ENCODE measurements around the gene PROSER1.
"Not testable (repeated sequence)": the region's sequence is repeated elsewhere in the genome, so short reads cannot be mapped to it uniquely, and the experiment has no call there.

The PROSER1 gene

DNA sequence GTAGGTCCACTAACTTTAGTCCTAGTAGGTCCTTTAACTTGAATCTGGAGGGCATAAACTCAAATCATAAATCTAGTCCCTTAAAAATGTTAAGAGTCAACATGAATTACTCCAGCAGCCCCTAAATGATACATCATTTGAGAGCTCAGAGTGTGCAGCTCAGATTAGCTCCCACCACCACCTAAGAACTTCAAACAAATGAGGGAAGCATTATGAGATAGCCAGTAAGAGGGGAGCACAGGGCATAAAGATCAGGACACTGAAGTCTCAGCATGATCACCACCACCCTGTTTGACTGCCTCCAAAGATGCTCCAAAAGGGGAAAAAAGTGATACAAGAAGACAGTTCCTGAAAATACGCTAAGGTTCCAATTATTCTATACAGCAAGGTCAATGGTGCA is 5.7 kb downstream of the PROSER1 start:
- Histone ChIP-seq H3K4me3 (ENCODE audit: low read depth, low read length) (no peak overlapping the region), H3K4me1 (ENCODE audit: control insufficient read depth, insufficient read depth, low read length) (peaks cover 26% of the 10 kb centered on the region), H3K36me3 (ENCODE audit: control insufficient read depth, insufficient read depth, low read length) (peaks cover 66% of the 10 kb centered on the region)

DNA sequence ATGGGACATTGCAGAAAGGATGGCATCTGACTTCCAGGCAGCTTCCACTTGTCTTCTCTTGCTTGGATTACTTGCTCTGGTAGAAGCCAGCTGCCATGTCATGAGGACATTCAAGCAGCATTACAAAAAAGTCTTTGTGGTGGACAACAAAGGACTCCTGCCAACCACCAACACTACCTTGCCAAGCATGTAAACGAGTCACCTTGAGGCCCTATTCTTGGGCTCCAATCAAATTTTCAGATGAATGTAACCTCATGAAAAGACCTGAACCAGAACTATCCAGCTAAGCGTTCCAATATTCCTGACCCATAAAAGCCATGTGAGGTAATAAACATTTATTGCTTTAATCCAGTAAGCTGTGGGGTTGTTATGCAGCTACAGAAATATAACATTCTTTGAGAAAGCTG is 12.5 kb downstream of the PROSER1 start:
- Histone ChIP-seq H3K9me3 (ENCODE audit: control insufficient read depth, insufficient read depth, low read length) (no peaks in the 10 kb centered on the region), H3K36me3 (ENCODE audit: control insufficient read depth, insufficient read depth, low read length) (peaks cover 98% of the 10 kb centered on the region), H3K27ac (ENCODE audit: low read depth, low read length) (peak overlapping the region; percentile 52), H3K9ac (ENCODE audit: low read depth, low read length) (no peak overlapping the region), H3K27me3 (ENCODE audit: control insufficient read depth, insufficient read depth, low read length) (no peaks in the 10 kb centered on the region), H3K4me3 (ENCODE audit: low read depth, low read length) (0 out of 2 replicates have a peak overlapping the region, but pooled peaks have one; percentile 3), H3K4me1 (ENCODE audit: control insufficient read depth, insufficient read depth, low read length) (peaks cover 55% of the 10 kb centered on the region)

More for the DNA sequence above, 5.7 kb downstream of the PROSER1 start:
- no peak overlapping the region for H3K9ac ChIP-seq (ENCODE audit: low read depth, low read length)
- no peaks in the 10 kb centered on the region for H3K27me3 ChIP-seq (ENCODE audit: control insufficient read depth, insufficient read depth, low read length)
- no peaks in the 10 kb centered on the region for H3K9me3 ChIP-seq (ENCODE audit: control insufficient read depth, insufficient read depth, low read length)
- H3K27ac ChIP-seq (ENCODE audit: low read depth, low read length) = no peak overlapping the region

DNA sequence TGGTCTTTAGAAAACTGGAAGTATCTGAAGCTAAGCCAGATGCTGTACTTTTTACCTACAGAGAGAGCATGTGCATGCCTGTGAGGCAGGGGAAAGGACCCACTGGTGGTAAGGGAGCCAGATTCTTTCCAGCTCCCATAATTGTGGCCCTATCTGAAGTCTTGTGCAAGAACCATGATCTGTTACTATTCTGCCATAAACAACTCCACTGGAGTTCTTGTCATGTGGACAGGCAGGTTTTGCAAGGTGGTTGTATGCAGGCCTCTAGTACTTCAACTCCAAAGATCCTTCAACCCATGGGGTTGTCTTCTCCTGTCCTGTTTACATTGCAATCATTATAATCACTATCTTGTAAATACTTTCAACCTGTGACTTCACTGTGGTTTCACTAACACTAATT is 14.1 kb downstream of the PROSER1 start:
- no peak overlapping the region for H3K9ac ChIP-seq (ENCODE audit: low read depth, low read length)

DNA sequence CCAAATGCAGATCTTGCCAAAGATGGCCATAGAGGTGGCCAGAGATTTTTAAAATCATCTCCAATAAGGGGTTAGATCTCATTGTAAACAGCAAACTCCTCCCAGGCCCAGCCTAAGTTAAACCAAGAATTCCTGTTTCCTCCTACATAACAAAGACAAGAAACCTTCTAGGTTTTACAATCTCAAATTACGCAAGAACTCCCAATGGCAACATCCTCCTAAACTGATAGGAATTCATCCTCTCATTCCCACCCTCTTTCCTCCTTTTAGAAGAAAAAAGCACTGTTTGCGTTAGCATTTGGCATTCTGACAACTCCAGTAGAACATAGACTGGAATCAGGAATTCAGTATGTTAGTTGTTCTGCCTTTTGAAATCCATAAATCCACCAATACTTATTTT is 14.6 kb downstream of the PROSER1 start:
- Histone ChIP-seq H3K27ac (ENCODE audit: low read depth, low read length) (peak overlapping the region; percentile 94), H3K9ac (ENCODE audit: low read depth, low read length) (0 out of 2 replicates have a peak overlapping the region, but pooled peaks have one; percentile 11), H3K27me3 (ENCODE audit: control insufficient read depth, insufficient read depth, low read length) (no peaks in the 10 kb centered on the region), H3K9me3 (ENCODE audit: control insufficient read depth, insufficient read depth, low read length) (no peaks in the 10 kb centered on the region), H3K36me3 (ENCODE audit: control insufficient read depth, insufficient read depth, low read length) (peaks cover 94% of the 10 kb centered on the region), H3K4me1 (ENCODE audit: control insufficient read depth, insufficient read depth, low read length) (peaks cover 47% of the 10 kb centered on the region), H3K4me3 (ENCODE audit: low read depth, low read length) (peak overlapping the region; percentile 28; the same call in 1 of the 2 replicates)

More for the DNA sequence above, 14.1 kb downstream of the PROSER1 start:
- Histone ChIP-seq H3K27ac (ENCODE audit: low read depth, low read length) (peak overlapping the region; percentile 94), H3K4me3 (ENCODE audit: low read depth, low read length) (peak overlapping the region; percentile 24; the same call in 1 of the 2 replicates), H3K4me1 (ENCODE audit: control insufficient read depth, insufficient read depth, low read length) (peaks cover 47% of the 10 kb centered on the region), H3K27me3 (ENCODE audit: control insufficient read depth, insufficient read depth, low read length) (no peaks in the 10 kb centered on the region), H3K36me3 (ENCODE audit: control insufficient read depth, insufficient read depth, low read length) (peaks cover 95% of the 10 kb centered on the region), H3K9me3 (ENCODE audit: control insufficient read depth, insufficient read depth, low read length) (no peaks in the 10 kb centered on the region)

DNA sequence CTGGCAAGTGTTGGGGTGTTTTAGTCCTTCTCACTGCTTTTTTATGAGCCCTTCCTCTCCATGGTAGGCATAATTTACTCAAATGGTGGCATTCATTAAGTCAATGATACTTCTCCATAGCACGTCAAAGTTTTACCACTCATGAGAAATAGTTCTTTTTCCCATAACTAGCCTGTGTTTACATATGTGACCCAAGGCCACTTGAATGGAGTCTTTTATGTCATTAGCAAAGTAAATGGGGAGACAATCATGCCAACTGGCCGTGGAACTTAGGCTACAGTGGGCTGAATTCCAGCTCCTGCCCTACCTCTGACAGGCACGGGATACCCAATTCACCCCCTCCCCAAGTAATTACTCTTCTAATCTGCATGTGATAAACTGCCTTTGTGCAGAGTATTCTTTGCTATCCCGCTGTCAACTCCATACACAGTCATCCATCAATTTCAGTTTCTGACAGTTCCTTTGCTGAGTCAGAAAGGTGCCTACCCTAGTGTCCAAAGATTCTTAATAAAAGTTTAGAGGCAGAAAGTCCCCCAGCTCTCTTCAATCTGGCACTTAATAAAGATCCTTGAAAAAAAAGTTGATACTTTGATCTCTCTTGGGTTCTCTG is 16.9 kb downstream of the PROSER1 start:
- Histone ChIP-seq H3K4me3 (ENCODE audit: low read depth, low read length) (no peak overlapping the region), H3K4me1 (ENCODE audit: control insufficient read depth, insufficient read depth, low read length) (peaks cover 37% of the 10 kb centered on the region), H3K9ac (ENCODE audit: low read depth, low read length) (no peak overlapping the region), H3K36me3 (ENCODE audit: control insufficient read depth, insufficient read depth, low read length) (peaks cover 94% of the 10 kb centered on the region), H3K9me3 (ENCODE audit: control insufficient read depth, insufficient read depth, low read length) (no peaks in the 10 kb centered on the region), H3K27me3 (ENCODE audit: control insufficient read depth, insufficient read depth, low read length) (no peaks in the 10 kb centered on the region), H3K27ac (ENCODE audit: low read depth, low read length) (no peak overlapping the region)

DNA sequence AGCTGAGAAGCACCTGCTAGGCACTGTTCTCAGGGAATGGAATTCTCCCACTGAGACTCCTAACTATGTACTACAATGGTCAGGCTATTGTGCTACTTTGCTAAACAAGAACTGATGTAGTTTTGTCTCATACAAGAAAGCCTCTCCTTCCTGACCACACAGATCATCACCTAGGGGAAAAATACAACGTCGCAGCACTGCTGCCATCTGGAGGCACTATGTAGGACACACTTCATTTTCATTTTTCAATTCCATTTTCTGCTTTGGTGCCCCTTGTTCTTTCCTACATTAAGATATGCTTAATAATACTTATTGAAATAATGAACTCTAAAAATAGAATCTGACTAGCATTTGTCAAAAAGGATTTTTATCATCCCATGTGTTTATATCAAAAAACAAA is 21.1 kb downstream of the PROSER1 start:
- Histone ChIP-seq H3K4me1 (ENCODE audit: control insufficient read depth, insufficient read depth, low read length) (no peaks in the 10 kb centered on the region), H3K9ac (ENCODE audit: low read depth, low read length) (no peak overlapping the region), H3K27ac (ENCODE audit: low read depth, low read length) (no peak overlapping the region), H3K27me3 (ENCODE audit: control insufficient read depth, insufficient read depth, low read length) (no peaks in the 10 kb centered on the region), H3K4me3 (ENCODE audit: low read depth, low read length) (no peak overlapping the region), H3K36me3 (ENCODE audit: control insufficient read depth, insufficient read depth, low read length) (peaks cover 93% of the 10 kb centered on the region), H3K9me3 (ENCODE audit: control insufficient read depth, insufficient read depth, low read length) (no peaks in the 10 kb centered on the region)

DNA sequence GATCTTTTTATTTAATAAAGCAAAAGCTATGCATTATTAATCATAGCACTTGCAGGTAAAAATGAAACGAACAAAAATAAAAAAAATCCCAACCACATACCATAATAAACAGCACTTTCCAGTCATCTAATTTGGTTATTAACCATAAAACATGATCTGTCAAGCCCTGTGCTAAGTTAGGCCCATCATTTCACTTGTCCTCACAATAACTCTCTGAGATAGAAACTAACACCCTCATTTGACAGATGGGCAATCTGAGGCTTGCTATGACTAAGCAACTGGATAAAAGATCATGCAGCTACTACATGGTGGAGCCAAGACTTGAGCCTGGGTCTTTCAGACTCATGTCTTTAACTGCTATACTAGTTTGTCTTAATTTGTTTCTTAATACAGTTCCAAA is 21.8 kb downstream of the PROSER1 start:
- Histone ChIP-seq H3K27ac (ENCODE audit: low read depth, low read length) (no peak overlapping the region), H3K4me3 (ENCODE audit: low read depth, low read length) (no peak overlapping the region), H3K36me3 (ENCODE audit: control insufficient read depth, insufficient read depth, low read length) (peaks cover 93% of the 10 kb centered on the region)

DNA sequence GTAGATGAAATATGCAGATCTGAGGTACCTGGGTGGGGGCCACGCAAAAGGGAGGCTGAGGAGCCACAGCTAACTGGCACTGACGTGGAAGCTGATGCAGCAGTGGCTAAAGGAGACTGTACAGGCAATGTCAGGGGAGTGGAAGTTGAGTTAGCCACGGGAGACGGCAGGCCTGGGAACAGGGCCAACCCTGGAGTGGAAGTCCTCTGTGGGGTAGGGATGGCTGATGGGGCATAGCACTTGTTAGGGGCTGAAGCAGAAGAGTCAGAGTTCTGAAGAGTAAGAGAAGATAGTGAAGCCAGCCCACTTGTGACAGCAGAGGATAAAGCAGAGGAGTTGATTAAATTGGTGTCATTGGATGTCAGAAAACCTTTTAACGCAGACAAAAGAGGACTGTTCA is 24.4 kb downstream of the PROSER1 start:
- peaks cover 95% of the 10 kb centered on the region for H3K36me3 ChIP-seq (ENCODE audit: control insufficient read depth, insufficient read depth, low read length)

More for the DNA sequence above, 21.8 kb downstream of the PROSER1 start:
- no peaks in the 10 kb centered on the region for H3K27me3 ChIP-seq (ENCODE audit: control insufficient read depth, insufficient read depth, low read length)
- no peaks in the 10 kb centered on the region for H3K4me1 ChIP-seq (ENCODE audit: control insufficient read depth, insufficient read depth, low read length)
- H3K9ac ChIP-seq (ENCODE audit: low read depth, low read length) = no peak overlapping the region
- no peaks in the 10 kb centered on the region for H3K9me3 ChIP-seq (ENCODE audit: control insufficient read depth, insufficient read depth, low read length)

DNA sequence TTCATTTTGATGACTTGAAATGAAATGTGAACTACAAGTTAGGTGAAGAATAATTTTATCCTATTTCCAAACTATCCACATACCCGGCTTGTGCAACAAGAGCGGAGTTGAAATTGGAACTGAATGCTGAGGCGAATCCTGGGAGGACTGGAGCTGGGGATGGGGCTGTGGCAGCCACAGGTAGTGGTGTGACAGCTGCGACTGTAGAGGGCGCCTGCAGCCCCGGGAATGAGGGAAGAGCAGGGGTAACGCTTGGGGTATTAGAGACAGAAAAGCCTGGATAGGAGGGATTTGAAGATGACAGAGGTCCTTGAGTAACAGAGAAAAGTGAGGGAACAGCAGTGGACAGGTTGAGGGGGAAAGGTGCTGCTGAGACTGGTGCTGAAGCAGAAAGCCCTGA is 25.3 kb downstream of the PROSER1 start:
- peaks cover 93% of the 10 kb centered on the region for H3K36me3 ChIP-seq (ENCODE audit: control insufficient read depth, insufficient read depth, low read length)
- no peak overlapping the region for H3K4me3 ChIP-seq (ENCODE audit: low read depth, low read length)
- no peak overlapping the region for H3K27ac ChIP-seq (ENCODE audit: low read depth, low read length)
- H3K9ac ChIP-seq (ENCODE audit: low read depth, low read length) = no peak overlapping the region
- no peaks in the 10 kb centered on the region for H3K27me3 ChIP-seq (ENCODE audit: control insufficient read depth, insufficient read depth, low read length)
- no peaks in the 10 kb centered on the region for H3K4me1 ChIP-seq (ENCODE audit: control insufficient read depth, insufficient read depth, low read length)
- no peaks in the 10 kb centered on the region for H3K9me3 ChIP-seq (ENCODE audit: control insufficient read depth, insufficient read depth, low read length)

More for the DNA sequence above, 24.4 kb downstream of the PROSER1 start:
- H3K4me3 ChIP-seq (ENCODE audit: low read depth, low read length) = no peak overlapping the region
- no peaks in the 10 kb centered on the region for H3K27me3 ChIP-seq (ENCODE audit: control insufficient read depth, insufficient read depth, low read length)
- no peak overlapping the region for H3K27ac ChIP-seq (ENCODE audit: low read depth, low read length)
- no peaks in the 10 kb centered on the region for H3K4me1 ChIP-seq (ENCODE audit: control insufficient read depth, insufficient read depth, low read length)
- no peaks in the 10 kb centered on the region for H3K9me3 ChIP-seq (ENCODE audit: control insufficient read depth, insufficient read depth, low read length)
- no peak overlapping the region for H3K9ac ChIP-seq (ENCODE audit: low read depth, low read length)

DNA sequence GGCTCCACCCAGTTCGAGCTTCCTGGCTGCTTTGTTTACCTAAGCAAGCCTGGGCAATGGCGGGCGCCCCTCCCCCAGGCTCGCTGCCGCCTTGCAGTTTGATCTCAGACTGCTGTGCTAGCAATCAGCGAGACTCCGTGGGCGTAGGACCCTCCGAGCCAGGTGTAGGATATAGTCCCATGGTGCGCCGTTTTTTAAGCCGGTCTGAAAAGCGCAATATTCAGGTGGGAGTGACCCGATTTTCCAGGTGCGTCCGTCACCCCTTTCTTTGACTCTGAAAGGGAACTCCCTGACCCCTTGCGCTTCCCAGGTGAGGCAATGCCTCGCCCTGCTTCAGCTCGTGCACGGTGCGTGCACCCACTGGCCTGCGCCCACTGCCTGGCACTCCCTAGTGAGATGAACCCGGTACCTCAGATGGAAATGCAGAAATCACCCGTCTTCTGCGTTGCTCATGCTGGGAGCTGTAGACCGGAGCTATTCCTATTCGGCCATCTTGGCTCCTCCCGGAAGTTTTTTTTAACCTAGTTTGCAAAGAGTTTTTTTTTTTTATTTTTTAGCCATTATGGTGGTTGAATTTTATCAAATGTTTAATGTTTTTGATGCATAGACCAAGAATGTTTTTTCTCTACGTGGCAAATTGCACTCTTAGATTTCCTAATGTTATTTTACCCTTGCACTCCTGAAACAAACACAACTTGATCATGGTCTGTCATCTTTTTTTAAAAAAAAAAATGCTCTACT is 31.3 kb downstream of the PROSER1 start:
- H3K4me1 ChIP-seq (ENCODE audit: control insufficient read depth, insufficient read depth, low read length); H3K27ac ChIP-seq (ENCODE audit: low read depth, low read length); H3K4me3 ChIP-seq (ENCODE audit: low read depth, low read length); H3K27me3 ChIP-seq (ENCODE audit: control insufficient read depth, insufficient read depth, low read length); H3K9me3 ChIP-seq (ENCODE audit: control insufficient read depth, insufficient read depth, low read length); H3K9ac ChIP-seq (ENCODE audit: low read depth, low read length): not testable (repeated sequence)
- peaks cover 34% of the 10 kb centered on the region for H3K36me3 ChIP-seq (ENCODE audit: control insufficient read depth, insufficient read depth, low read length)

DNA sequence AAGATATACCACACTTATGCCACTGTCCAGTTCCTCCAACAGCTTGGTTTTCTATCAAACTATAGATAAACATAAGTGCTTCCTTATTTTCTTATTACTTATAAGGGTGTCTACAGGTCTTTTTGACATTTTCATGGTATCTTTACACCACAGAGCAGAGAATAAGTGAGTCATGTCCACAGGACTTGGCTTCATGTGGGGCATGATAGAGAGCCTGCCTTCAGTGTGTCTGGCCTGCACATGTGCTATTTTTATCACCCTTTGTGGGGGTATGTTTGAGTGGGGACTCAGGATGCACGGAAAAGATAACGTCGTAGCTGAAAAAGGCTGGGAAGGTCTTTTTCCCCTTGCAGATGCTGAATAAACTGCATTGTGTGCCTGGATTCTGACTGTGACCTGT is 39.1 kb downstream of the PROSER1 start:
- Histone ChIP-seq H3K4me1 (ENCODE audit: control insufficient read depth, insufficient read depth, low read length) (no peaks in the 10 kb centered on the region), H3K27ac (ENCODE audit: low read depth, low read length) (no peak overlapping the region), H3K4me3 (ENCODE audit: low read depth, low read length) (no peak overlapping the region), H3K9me3 (ENCODE audit: control insufficient read depth, insufficient read depth, low read length) (no peaks in the 10 kb centered on the region), H3K27me3 (ENCODE audit: control insufficient read depth, insufficient read depth, low read length) (no peaks in the 10 kb centered on the region), H3K36me3 (ENCODE audit: control insufficient read depth, insufficient read depth, low read length) (no peaks in the 10 kb centered on the region), H3K9ac (ENCODE audit: low read depth, low read length) (no peak overlapping the region)
